HG03025 (cell line): ENCODE results near the gene FPGT.
"Not testable (repeated sequence)": the region's sequence is repeated elsewhere in the genome, so short reads cannot be mapped to it uniquely, and the experiment has no call there.

ENCODE experiments used
- ATAC-seq: cut with Tn5 transposase; IDR thresholded peaks from one replicate; pipeline ENCODE4 v1.9.1; 2021; ENCODE audit warnings: mild to moderate bottlenecking, moderate library complexity; ENCODE audit not compliant: unreplicated experiment, low FRiP score

The FPGT gene

GRCh38 chr1:74197657-74198552 lies at the start of gene FPGT, which contains the start of gene LRRIQ3:
Gene FPGT, plus strand, starts transcription at chr1:74198242. Its CDS starts 37 bp downstream, at chr1:74198279.
Gene LRRIQ3, minus strand, starts transcription at chr1:74198176. Its CDS starts 14,492 bp downstream, at chr1:74183684.
- ATAC-seq: peak; percentile 96

- no peak for ATAC-seq
Observed at GRCh38 chr1:74160046-74160445, 38.0 kb upstream of the FPGT start.

- ATAC-seq: no peak
Observed at GRCh38 chr1:74161497-74161896, 36.5 kb upstream of the FPGT start.

- ATAC-seq: no peak
Observed at GRCh38 chr1:74162333-74162732, 35.7 kb upstream of the FPGT start.

DNA sequence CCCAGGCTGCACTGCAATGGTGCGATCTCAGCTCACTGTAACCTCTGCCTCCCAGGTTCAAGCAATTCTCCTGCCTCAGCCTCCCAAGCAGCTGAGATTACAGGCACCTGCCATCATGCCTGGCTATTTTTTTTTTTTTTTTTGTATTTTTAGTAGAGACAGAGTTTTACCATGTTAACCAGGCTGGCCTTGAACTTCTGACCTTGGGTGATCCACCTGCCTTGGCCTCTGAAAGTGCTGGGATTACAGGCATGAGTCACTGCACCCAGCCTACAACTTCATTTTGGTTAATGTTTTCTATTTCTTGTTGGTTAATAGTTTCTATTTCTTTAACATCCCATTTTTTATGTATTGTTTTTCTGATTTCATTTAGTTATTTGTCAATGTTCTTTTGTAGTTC lies 23.6 kb upstream of the FPGT start:
- not testable (repeated sequence) for ATAC-seq

DNA sequence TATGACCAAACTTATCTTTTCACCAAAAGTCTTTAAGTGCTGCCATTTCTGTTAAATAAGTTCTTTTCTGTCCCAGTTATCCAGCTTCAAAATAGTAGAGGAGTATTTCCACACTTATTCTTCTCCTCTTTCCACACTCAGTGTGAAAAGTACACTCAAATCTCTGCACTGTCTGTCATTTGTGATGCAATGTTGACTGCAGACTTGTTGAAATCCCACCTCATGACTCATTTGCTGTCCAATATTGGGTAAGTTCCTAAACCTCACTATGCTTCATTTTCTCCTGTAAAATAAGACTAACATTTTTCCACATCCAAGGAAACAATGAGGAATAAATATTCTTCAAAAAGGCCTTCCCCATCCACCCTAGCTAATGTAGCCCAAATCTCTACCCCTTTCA lies 17.6 kb upstream of the FPGT start:
- ATAC-seq: no peak

DNA sequence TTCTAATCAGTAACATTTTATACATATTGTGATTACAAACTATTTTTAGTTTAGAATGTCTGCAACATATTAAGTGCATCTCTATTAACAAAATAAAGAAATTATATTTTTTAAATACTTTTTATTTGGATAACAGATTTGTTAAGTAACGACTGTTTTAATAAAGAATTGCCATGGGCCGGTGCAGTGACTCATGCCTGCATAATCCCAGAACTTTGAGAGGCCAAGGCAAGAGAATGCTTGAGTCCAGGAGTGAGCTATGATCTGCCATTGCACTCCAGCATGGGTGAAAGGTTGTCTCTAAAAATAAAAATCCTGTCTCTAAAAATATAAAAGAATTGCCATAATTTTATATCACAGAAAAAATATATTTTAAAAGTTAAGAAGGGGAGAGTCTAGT lies 4.1 kb upstream of the FPGT start:
- no peak for ATAC-seq

GRCh38 chr1:74195339-74195738 lies 2.7 kb upstream of the FPGT start:
- no peak for ATAC-seq

- no peak for ATAC-seq
Observed at GRCh38 chr1:74197255-74197654, 787 bp upstream of the FPGT start.

GRCh38 chr1:74199504-74199903 lies 1.5 kb downstream of the FPGT start:
- no peak for ATAC-seq

DNA sequence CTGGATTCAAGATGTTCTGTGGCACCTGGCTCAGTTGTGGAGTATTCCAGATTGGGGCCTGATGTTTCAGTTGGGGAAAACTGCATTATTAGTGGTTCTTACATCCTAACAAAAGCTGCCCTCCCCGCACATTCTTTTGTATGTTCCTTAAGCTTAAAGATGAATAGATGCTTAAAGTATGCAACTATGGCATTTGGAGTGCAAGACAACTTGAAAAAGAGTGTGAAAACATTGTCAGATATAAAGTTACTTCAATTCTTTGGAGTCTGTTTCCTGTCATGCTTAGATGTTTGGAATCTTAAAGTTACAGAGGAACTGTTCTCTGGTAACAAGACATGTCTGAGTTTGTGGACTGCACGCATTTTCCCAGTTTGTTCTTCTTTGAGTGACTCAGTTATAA lies 7.2 kb downstream of the FPGT start:
- no peak for ATAC-seq

DNA sequence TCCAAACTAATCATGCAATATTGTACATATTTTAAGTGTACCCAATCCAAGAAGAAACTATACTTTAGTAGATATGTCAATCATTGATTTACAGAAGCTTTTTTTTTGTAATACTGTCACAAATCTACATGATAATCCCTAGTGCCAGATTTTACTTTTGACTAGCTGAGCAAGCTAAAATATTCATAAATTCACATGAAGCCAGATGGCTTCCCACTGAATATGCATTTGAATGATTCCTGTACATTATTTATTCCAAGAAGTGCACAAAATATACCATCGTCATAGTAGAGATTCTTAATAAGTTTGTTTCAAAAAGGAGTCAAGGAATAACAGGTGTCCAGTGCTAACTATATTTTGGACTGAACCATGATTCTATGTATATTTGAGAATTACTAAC lies 17.2 kb downstream of the FPGT start:
- ATAC-seq: no peak

GRCh38 chr1:74222701-74223100 lies 24.7 kb downstream of the FPGT start:
- no peak for ATAC-seq

DNA sequence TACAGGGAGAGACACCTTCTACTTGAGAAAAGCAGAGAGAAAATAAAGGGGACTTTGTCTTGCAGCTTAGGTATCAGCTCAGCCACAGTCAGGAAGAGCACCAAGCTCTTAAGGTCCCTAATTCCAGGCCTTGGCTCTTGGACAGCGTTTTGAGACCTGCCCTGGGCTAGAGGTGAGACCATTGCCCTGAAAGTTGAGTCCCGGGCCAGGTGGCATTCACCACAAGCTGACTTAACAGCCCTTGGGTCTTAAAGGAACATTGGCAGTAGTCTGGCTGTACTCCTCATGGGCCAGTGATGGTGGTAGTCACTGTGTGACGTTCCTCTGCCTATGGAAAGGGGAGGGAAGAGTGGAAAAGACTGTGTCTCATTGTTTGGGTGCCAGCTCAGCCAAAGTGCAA lies 25.4 kb downstream of the FPGT start:
- no peak for ATAC-seq

- ATAC-seq: no peak
Observed at GRCh38 chr1:74235153-74235552, 37.1 kb downstream of the FPGT start, which contains the start of gene TNNI3K. Gene TNNI3K, plus strand, starts transcription at chr1:74235387. Its CDS starts 65 bp downstream, at chr1:74235452.

DNA sequence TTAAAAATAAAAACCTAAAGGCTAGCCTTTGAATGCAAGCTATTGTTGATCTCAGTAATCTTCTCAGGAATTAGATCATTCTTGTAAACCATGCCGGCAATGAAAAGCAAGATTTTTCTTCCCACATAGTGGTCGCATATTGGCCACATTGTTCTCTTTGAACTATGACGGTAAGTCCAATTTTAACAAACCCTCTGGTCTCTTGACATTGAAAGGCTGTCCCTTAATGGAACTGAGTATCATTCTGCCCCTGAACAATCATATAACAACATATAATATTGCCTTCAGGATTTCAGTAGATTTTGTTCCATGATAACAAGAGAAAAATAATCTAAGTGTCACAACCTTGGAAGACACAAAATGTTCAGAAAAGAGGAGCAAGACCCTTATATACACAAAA lies 38.4 kb downstream of the FPGT start:
- no peak for ATAC-seq

GRCh38 chr1:74237035-74237434 lies 39.0 kb downstream of the FPGT start:
- no peak for ATAC-seq

GRCh38 chr1:74237787-74238186 lies 39.7 kb downstream of the FPGT start:
- ATAC-seq: no peak

DNA sequence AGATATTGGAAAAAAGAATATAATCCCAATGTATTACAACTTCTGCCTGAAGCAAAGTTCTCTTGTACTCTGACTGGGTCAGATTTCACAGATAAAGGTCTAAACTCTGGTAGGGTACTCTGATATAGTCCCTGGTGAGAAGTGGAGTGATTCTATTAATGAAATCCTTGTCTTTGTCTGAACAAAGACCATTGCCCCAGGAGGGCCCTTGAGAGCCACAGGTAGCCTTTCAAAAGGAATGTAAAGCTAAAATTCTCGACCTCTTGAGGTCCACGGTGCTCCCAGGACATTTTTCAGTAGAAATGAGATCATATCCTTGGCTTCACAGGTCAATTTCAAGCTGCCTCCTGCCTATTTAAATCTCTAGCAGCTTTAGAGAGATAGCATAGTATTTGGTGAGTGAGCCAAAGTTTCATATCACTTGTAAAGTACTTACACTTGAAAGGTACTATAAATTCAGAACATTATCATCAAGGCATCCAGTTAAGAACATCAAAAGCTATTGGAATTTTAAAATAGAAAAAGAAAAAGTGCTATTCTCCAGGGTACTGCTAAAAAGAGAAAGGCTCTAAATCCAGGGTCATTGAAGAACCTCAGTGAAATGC lies 47.2 kb downstream of the FPGT start:
- no peak for ATAC-seq

GRCh38 chr1:74246315-74246714 lies 48.3 kb downstream of the FPGT start:
- no peak for ATAC-seq

DNA sequence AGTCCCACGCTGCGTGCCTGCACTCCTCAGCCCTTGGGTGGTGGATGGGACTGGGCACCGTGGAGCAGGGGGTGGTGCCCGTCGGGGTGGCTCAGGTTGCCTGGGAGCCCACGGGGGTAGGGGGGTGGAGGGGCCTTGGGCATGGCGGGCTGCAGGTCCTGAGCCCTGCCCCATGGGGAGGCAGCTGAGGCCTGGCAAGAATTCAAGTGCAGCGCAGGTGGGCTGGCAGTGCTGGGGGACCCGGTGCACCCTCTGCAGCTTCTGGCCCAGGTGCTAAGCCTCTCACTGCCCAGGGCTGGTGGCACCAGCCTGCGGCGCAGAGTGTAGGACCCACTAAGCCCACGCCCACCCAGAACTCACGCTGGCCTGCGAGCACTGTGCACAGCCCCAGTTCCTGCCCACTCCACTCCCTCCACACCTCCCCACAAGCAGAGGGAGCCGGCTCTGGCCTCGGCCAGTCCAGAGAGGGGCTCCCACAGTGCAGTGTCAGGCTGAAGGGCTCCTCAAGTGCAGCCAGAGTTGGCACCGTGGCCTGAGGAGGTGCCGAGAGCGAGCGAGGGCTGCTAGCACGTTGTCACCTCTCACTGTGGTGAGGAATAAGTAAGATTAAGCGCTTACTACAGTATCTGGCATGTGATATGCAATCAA lies 50.0 kb downstream of the FPGT start:
- no peak for ATAC-seq
